Activated naive CD4-positive, alpha-beta T cell treated with Interleukin-2 at 50 U/mL for 16 hours (primary cell): ENCODE data around the gene RSPH6A.

Experiments used
- DNase-seq: peaks from one replicate; pipeline ENCODE4 v3.0.0-alpha.2; 2020

The RSPH6A gene

DNA sequence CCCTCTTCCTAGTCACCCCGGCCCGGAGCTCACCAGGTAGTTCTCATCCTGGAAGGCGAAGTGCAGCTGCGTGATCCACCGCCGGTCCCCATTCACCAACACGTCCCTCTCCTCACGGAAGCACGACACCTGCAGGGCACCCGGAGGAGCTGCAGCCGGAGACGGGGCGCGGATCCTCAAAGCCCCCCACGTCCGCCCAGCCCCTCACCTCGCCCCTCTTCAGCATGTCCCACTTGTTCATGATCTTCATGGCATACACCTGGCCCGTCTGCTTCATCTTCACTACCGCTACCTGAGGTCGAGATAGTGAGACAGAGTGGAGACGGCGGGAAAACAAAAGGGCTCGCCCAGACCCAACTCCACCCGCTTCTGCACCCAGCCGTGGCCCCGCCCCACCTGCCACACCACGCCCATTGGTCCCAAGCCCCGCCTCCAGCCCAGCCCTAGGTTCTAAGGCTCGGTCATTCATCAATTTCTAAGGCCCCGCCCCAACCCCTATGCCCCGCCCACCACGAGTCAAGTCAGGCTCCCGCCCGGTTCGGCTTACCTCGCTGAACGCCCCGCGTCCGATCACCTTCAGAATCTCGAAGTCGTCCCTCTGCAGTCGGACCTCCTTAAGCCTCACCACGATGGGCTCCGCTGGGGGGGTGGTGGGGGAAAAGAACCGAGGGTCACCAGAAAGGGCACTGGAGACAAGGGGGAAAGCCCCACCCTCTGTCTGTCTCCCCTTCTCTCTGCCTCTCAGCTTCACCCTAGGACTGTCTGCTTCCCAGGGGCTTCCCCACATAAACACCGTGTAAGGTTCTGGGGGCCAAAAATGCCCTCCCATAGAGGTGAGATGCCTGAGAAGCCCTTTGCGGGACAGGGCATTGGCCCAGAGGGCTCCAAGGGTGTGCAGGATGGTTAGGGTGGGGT is 35.6 kb downstream of the RSPH6A start:
- peak; percentile 87 for DNase-seq

DNA sequence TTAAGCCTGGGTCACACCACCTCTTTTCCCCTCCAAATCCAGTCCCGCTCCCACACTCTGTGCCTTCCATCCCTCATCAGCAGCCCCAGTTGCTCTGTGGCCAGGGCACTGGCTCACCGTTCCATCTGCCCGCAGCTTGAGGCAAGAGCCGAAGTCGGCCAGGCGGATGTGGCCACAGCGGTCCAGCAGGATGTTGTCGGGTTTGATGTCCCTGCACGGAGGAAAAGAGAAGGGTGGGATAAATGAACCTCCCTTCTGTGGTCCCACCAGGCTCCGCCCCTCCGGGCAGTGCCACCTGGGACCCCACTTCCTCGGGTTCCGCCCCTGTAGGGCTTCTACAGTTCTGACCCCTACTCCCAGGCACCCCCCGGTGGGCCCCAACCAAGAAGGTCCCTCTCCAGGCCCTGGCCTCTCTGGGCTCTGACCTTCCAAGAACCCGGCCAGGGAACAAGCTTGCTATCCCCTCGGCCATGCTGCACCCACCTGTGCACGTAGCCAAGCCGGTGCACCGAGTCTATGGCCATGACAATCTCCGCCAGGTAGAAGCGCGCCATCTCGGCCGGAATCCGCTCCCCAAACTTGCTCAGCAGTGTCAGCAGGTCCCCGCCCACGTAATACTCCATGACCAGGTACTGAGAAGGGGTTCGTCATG is 37.0 kb downstream of the RSPH6A start:
- no peak for DNase-seq

DNA sequence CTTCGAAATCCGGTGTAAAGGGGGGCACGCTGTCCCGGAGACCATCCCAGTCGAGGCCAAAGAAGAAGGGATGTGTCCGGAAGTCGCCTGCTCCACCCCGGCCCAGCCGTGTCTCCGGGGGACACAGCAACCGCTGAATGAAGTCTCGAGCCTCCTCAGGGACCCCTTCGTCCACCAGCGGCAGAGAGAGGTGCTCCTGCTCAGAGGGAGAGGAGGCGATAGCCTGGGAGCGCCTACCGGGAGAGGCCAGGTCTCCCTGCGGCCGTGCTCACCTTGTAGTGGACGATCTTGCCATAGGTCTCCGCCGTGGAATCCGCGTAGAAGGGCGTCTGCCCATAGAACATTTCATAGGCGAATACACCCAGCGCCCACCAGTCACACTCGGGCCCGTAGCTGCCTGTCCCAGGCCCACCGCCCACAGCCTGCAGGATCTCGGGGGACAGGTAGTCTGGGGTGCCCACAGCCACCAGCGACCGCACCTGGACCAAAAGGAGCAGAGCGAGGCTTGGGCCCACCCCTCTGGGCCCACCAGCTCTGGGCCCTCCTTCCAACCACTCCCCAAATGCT is 37.6 kb downstream of the RSPH6A start:
- DNase-seq = no peak

DNA sequence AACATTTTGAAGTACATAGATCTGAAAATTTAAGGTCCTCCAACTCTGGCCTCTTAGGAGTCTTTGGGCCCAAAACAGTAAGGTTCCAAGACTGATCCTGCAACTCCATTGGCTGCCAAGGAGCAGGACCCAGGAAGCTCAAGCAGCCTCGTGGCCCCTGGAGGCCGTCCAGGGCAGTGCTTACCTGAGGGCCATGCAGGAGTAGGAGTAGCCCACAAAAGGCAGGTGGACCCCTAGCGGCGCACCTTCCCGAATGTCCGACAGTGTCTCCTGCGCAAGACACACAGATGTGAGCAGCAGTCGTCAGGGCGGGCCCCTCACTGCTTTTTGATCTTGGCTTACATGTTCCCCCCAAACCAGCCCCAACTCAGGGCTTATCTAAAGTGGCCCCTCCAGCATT is 40.3 kb downstream of the RSPH6A start:
- no peak for DNase-seq

DNA sequence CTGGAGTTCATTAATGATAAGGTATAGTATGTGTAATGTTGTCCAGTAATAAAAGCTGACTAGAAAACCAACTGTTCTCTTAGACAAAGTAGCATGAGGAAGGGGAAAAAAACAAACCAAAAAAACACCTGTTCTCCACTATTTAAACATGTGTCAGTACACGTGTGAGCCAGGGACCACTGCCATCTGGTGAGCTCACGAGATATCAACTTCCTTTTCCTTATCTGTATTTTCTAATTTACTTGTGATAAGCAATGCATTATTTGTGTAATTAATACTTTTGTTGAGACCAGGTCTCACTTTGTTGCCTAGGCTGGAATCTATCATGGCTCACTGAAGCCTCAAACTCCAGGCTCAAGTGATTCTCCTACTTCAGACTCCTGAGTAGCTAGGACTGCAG is 41.7 kb downstream of the RSPH6A start:
- DNase-seq = no peak

DNA sequence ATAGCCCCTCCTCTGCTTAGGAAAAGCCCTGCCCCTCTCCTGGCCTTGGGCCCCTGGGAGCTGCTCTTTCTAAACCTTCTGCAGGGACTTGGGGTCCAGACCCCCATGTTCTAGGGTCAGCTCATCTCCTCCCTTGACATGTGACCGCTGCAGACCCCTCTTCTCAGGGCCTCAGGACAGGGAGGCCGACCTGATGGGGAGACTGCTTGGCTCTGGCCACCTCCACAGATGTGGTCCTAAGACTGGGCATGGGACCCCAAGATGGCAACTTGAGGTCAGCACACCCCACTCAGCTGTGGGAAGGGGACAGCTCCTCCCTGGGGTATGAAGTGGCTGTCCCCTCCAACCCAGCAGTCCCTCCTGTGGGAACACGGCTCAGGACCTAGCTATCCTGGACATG is 42.2 kb downstream of the RSPH6A start:
- DNase-seq = no peak

DNA sequence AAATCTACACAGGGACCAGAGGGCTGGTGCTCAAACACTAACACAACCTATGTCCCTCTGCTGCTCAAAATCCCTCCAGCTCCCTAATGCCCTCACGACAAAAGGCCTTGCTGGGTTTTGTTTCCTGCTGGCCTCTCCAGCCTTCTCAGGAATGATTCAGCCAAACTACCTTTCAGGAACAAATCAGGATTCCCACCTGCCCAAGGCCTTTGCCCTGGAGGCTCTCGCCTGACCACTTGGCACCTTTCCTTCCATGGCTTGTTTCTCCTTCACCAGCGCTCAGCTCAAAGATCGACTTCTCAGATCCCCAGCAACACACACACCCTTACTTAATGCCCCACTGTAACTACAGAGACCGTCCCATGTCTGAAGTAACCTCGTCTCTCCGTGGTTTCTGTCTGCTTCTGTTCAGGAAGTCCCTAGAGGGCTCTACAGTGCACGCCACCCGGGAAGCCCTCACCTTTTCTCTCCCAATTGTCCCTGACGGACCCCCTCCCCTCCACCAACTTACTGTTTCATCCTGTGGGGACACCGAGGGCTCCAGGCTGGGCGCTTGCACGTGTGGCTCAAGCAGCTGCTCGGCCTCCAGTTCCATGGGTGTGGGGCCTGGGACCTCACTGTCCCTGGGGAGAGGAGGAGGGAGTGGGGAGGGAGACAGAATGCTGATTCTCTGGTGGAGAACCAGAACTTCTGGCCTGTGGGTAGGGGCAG is 42.8 kb downstream of the RSPH6A start:
- no peak for DNase-seq

DNA sequence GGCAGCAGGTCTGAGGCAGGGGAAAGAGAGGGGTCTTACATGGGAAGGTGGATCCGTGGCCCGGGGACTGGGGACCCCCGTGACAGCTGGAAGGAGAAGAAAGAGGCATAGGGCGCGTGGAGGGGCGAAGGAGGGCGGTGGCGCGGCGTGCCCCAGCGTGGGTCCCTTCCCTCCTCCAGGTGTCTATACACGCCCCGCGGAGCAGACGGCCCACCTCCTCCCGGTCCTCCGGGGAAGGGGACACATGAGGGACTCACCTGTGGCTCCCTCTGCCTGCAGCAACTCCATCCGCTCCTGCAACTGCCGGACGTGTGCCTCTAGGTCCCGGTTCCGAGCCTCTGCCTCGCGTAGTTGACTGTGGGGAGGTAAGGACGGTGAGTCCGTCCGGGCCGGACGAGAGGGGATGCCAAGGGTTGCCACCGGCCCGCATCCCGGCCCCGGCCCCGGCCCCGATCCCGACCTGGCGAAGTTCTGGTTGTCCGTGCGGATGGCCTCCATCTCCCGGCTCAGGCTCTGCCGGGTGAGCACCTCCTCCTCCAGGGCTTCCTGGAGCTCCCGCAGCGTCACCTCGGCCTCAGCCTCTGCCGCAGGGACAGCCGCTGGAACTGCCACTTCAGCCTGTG is 43.7 kb downstream of the RSPH6A start:
- no peak for DNase-seq

DNA sequence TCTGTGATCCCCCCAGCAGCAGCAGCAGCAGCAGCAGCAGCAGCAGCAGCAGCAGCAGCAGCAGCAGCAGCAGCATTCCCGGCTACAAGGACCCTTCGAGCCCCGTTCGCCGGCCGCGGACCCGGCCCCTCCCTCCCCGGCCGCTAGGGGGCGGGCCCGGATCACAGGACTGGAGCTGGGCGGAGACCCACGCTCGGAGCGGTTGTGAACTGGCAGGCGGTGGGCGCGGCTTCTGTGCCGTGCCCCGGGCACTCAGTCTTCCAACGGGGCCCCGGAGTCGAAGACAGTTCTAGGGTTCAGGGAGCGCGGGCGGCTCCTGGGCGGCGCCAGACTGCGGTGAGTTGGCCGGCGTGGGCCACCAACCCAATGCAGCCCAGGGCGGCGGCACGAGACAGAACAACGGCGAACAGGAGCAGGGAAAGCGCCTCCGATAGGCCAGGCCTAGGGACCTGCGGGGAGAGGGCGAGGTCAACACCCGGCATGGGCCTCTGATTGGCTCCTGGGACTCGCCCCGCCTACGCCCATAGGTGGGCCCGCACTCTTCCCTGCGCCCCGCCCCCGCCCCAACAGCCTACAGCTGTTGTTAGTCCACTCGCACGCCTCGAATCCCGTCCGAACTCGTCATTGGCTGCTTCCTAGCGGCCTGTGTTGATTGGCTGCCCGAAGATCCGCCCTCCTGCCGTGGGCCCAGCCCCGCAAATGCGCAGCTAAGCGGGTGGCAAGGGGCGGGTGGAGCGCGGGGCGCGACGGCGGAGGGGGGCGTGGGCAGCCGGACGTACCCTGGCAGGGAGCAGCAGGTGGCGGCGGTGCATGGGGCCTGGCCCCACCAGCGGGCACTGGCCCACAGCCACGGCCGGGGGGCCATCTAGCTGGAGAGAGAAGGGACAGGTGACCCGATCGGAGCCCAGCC is 44.7 kb downstream of the RSPH6A start:
- peak; percentile 90 for DNase-seq

DNA sequence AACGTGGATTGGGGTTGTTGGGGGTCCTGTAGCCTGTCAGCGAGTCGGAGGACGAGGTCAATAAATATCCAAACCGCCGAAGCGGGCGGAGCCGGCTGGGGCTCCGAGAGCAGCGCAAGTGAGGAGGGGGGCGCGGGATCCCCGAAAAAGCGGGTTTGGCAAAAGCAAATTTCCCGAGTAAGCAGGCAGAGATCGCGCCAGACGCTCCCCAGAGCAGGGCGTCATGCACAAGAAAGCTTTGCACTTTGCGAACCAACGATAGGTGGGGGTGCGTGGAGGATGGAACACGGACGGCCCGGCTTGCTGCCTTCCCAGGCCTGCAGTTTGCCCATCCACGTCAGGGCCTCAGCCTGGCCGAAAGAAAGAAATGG is 45.3 kb downstream of the RSPH6A start:
- peak; percentile 60 for DNase-seq

DNA sequence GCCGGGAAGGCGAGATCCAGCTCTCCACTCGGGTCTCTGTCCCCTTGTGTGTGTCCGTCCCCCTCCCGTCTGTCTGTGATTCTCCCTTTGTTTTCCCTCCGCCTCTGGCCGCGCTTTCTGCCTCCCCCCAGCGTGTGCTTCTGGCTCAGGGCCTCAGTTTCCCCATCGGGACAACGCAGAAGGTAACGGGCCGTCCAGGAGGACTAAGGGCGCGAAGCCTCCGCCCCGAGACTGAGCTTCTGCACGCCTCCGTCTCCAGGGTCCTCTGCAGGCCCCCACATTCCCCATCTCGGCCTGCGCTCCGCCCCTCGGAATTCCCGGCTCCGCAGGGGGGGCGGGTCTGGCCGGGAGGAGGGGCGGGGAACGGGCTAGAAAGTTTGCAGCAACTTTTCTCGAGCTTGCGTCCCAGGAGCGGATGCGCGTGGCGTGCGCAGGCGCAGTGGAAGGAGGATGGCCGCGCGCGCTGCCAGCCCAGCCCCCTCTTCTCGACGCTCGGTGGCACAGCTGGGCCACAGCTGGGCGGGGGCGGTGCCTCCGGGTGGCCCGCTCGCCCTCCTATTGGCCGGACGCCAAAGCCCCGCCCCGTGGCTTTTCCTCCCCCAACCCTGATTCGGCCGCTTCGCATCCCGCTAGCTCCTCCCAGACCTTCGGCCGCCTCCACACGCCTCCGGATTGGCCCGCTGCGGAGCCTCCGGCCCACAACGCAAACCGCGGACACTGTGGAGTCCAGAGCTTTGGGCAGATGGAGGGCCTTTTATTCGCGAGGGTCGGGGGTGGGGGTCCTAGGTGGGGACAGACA is 45.9 kb downstream of the RSPH6A start, which contains the start of gene SIX5:
Gene SIX5 (minus strand): TSS at position 269 of the 799 bp plus-strand sequence. CDS start 408 bp downstream, outside the sequence.
- peak; percentile 95 for DNase-seq

DNA sequence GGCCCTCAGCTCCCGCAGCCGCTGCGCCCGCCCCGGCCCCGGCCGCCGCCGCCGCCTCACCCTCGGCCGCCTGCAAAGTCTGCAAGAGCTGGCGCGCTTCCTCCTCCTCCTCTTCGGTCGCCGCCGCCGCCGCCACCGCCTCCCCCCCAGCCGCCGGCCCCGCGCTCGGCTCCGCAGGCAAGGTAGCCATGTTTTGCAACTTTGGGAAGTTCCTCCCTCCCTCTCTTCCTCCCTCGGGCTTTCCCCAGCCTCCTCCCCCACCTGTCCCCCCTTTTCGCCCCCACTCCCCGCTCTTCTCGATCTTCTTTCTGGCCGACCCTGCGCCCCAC is 46.5 kb downstream of the RSPH6A start:
- peak; percentile 44 for DNase-seq

DNA sequence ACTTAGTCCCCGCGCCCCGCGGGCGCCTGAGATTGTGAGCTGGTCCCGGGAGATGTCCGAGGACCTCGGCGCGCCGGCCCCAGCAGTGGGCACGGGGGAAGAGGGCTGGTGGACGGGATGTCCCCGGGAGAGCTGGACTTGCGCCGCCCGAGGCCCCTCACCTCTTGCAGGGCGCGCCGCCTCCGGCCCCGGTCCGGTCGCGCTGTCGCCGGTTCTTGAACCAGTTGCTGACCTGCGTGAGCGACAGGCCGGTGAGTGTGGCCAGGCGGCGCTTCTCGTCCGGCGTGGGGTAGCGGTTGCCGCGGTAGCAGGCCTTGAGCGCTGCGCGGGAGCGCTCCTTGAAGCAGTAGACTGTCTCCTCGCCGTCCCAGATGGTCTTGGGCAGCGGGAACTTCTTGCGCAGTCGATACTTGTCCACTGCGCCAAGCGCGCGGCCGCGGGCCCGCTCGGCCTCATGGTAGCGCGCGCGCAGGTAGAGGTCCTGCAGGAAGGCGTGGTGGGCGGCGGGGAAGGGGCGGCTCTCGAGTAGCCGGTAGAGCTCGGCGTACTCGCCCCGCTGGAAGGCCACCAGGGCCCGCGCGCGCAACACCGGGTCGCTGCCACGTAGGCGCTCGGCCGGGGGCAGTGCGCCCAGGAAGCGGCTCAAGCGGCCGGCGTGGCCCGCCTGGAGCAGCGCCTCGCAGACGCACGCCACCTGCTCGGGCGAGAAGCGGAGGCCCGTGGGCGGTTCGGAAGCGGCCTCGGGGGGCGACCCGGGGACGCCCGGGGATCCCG is 47.0 kb downstream of the RSPH6A start:
- DNase-seq = no peak

DNA sequence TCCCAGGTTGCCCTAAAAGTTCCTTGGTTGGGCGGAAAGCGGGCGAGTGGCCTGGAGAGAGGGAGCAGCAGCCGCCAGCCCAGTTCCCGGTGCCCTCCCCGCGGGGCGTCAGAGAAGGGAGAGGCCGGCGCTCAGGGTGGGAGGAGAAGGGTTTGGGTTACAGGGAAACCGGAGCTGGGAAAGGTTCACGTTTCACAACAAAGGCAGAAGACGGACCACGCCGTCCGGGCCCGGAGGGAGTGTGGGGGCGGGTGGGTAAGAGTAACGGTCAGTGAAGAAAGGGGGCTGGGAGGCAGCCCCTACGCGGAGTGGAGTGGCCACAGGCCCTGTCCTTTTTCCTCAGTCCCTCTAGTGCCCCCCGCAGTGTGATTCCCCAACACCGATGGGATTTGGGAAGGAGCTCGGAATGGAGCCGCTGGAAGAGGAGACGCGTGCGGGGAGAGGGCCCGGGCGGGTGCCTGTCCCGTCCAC is 47.7 kb downstream of the RSPH6A start:
- DNase-seq = no peak

DNA sequence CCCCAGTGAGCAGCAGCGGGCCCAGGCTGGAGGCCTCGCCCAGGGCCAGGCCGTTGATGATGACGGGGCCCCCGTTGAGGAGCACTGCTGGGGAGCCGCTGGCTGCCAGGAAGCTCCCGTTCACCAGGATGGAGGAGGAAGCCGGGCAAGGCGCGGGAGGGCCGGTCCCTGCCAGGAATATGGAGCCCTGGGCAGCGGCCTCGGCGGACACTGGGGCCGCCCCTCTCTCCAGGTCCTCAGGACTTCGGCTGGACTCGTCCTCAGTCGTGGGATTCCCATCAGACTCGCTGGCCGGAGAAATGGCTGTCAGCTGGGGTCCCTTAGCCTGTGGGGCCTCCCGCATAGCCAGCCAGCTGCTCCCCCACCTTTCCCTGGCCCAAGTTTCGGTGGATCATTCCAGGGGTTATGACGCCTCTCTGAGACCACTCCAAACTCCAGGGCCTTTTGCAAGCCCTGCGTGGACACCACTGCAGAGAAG is 48.2 kb downstream of the RSPH6A start:
- no peak for DNase-seq

DNA sequence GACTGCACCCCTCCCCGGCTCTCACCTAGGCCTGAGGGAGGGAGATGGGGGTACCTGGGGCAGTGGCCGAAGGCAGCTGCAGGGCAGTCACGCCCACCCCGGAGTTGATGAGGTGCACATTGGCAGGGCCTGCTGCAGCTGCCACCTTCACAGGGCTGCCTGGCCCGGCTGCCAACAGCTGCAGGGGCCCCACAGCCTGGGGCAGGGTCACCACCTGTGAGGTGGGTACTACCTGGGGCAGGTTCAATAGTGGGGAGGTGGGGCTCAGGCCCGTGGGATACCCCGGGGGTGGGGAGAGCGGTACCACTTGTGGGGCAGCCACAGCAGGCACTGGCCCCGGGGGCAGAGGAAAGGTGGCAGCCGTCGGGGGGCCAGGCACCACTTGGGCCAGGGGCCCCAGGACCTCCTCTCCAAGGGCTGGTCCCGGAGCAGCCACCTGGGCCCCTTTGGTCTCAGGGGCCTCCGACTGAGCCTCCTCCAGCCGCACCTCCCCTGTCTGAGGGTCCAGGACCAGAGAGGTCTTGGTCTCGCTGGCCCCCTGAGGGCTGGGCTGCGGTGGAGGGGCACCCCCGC is 48.7 kb downstream of the RSPH6A start:
- no peak for DNase-seq

DNA sequence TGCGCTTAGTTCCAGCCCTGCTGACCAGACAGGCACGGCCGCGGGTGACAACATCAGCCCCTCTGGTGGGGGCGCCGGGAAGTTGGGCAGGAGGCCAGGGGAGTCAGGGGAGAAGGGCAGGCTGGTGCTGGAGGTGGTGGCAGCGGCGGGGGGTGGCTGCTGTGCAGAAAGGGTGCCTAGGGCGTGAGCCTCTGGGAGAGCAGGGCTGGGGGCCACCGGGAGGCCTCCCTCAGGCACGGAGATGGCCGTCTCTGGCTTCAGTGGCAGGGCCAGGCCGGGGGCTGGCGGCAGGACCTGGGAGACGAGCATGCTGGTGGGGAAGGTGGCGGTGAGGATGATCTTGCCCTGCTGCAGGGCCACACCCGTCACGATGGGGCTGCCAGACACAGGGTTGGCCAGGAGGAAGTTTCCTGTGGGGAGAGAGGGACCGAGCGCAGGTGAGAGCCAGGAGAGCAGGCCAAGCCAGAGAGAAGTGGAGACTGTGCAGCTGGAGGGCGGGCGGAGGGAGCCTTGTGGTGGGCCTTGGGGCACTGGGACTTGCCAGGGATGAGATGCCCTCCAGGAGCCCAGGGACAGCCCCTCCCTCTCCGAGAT is 49.3 kb downstream of the RSPH6A start:
- no peak for DNase-seq

DNA sequence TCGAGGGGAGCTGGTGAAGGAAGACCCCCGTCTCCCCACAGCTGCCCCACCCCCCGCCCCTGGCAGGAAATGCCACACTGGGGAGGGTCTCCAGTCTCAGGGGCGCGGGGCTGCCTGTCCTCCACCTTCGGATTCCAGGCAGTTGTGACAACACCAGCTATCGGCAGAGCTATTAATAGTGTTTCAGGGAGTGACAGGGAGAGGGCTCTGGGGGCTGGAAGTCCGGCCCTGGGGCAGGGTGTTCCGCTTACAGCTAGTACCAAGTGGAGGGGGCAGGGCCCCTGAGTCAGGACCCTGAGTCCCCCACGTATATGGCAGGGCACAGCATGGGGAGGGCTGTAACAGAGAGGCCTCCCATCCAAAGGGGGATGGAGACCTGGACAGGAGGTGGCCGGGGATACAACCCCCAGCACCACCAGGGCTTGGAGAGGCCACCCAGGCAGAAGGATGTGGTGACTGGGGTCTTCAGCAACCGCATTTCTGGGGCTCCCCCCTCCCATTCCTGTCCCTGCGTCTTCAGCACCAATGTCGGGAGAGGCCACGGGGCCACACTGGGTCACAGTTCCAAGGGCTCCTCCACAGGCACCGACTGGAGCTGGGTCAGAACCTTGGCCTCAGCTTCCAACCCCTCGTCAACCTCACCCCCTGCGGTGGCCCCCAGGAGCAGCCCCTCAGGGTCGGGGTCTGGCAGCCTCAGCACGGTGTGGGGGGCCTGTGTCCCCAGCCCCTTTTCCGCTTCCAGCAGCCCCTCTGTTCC is 50.0 kb downstream of the RSPH6A start:
- no peak for DNase-seq
